Measurements from ENCODE around the gene EGLN2. TPM values are rescaled to one million over a fixed set of nuclear protein-coding genes. Genes with fewer than 3 reads are reported as not detected.
A peak's percentile ranks its signal among the peaks of the same experiment; 100 is the strongest.
"Not testable (repeated sequence)": the region's sequence is repeated elsewhere in the genome, so short reads cannot be mapped to it uniquely, and the experiment has no call there.

The EGLN2 gene
- polyA plus RNA-seq, 12 donors = 28.2 to 82.8 (median 41.5) TPM; not detected in 1

DNA sequence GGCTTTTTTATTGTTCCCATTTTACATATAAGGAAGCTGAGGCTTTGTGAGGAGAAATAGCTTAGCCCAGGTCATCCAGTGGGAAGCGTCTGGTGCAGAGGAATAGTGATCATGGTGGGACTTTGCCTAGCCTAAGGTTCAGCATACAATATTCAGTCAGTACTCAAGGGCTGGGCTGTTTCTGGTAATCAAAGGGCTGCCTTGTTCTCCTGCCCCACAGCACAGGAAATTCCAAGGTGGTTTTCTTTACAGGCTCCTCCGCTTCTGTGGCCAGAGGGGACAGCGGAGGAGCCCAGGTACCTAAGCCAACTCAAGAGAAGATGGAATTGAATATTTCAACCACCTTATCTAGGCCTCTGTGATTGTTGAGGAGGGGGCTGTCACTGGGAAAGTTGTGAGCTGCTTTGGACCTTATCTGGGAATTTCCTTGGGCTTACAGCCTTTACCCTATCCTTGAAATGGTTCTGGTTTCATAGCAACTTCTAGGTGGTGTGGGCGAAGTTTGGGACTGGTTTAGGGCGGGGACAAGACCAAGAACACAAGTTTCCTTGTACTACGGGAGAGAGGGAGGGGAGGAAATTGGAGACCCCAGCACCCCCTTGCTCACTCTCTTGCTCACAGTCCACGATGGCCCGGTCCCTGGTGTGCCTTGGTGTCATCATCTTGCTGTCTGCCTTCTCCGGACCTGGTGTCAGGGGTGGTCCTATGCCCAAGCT is 23.9 kb upstream of the EGLN2 start, which contains the start of gene MIA:
Gene MIA, plus strand, starts transcription at position 606 of the 716 bp plus-strand sequence. Its CDS starts 22 bp downstream, at position 628.
- no peak for DNase-seq

DNA sequence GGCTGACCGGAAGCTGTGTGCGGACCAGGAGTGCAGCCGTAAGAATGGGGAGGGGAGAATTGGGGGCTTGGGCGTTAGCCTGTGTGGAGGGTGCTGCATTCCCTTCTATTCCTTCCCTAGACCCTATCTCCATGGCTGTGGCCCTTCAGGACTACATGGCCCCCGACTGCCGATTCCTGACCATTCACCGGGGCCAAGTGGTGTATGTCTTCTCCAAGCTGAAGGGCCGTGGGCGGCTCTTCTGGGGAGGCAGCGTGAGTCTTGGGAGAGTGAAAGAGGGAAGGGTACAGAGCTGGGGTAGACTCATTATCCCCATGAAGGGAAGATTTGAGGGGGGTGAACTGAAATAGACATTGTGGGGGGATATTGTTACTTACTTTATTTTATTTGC is 23.4 kb upstream of the EGLN2 start:
- DNase-seq = no peak

GRCh38 chr19:40776364-40776763 is 22.6 kb upstream of the EGLN2 start:
- DNase-seq = no peak

- DNase-seq = peak; percentile 95
Observed at GRCh38 chr19:40776932-40777644, 21.9 kb upstream of the EGLN2 start.

- no peak for DNase-seq
Observed at GRCh38 chr19:40777645-40777936, 21.4 kb upstream of the EGLN2 start.

GRCh38 chr19:40777937-40778705 is 20.9 kb upstream of the EGLN2 start, which contains the start of gene RAB4B:
TSS of gene RAB4B (plus strand) at chr19:40778247. CDS start at chr19:40778376, 129 bp downstream.
- peak; percentile 100 for DNase-seq

DNA sequence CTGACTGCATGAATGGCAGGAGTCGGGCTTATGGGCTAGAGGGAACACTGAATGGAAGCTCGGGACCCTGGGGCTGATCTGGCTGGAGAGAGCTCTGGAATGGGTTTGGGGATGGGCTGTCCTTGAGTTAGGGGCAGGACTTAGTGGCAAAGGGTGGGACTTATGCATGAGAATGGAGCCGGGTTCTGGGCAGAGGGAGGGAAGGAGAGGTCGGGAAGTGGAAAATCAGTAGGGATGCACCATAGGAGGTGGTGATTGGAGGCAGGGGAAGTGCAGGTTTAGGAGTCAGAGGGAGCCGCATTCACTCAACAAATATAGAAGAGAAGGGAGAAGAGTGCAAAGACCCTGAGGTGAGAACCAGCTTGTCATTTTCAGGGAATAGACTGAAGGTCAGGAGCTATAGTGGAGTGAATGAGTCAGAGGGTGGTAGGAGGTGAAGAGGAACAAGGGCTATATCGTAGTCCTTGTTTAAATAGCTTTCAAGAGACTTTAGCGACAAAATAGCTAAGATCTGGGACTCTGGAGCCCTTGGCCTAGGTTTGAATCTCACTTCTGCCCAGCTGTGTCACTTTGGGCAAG is 20.2 kb upstream of the EGLN2 start:
- DNase-seq = no peak

- no peak for DNase-seq
Observed at GRCh38 chr19:40780582-40780981, 18.4 kb upstream of the EGLN2 start.

DNA sequence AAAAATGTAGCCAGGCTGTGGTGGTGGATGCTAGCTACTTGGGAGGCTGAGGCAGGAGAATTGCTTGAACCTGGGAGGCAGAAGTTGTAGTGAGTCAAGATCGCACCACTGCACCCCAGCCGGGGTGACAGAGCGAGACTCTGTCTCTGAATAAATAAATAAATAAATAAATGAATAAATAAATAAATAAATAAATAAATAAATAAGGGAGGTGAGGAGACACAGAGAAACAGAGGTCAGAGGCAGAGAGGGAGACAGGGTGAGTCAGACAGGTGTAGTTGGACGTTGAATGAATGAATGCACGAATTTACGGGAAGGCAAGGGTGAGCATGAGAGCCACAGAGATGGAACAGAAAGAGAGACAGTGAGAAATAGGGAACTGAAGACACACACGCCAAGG is 17.9 kb upstream of the EGLN2 start:
- DNase-seq = no peak

GRCh38 chr19:40783711-40784110 is 15.3 kb upstream of the EGLN2 start:
- DNase-seq = no peak

DNA sequence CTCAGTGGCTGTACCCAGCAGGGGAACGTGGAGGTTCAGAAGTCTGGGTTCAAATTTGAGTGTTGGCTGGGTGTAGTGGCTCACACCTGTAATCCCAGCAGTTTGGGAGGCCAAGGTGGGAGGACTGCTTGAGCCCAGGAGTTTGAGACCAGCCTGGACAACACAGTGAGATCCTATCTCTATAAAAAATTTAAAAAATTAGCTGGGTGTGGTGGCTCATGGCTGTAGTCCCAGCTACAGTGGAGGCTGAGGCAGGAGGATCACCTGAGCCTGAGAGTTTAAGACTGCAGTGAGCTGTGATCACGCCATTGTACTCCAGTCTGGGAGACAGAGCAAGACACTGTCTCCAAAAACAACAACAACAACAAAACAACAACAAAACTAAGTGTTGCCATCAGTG is 14.8 kb upstream of the EGLN2 start:
- not testable (repeated sequence) for DNase-seq

GRCh38 chr19:40785526-40785925 is 13.5 kb upstream of the EGLN2 start:
- no peak for DNase-seq

DNA sequence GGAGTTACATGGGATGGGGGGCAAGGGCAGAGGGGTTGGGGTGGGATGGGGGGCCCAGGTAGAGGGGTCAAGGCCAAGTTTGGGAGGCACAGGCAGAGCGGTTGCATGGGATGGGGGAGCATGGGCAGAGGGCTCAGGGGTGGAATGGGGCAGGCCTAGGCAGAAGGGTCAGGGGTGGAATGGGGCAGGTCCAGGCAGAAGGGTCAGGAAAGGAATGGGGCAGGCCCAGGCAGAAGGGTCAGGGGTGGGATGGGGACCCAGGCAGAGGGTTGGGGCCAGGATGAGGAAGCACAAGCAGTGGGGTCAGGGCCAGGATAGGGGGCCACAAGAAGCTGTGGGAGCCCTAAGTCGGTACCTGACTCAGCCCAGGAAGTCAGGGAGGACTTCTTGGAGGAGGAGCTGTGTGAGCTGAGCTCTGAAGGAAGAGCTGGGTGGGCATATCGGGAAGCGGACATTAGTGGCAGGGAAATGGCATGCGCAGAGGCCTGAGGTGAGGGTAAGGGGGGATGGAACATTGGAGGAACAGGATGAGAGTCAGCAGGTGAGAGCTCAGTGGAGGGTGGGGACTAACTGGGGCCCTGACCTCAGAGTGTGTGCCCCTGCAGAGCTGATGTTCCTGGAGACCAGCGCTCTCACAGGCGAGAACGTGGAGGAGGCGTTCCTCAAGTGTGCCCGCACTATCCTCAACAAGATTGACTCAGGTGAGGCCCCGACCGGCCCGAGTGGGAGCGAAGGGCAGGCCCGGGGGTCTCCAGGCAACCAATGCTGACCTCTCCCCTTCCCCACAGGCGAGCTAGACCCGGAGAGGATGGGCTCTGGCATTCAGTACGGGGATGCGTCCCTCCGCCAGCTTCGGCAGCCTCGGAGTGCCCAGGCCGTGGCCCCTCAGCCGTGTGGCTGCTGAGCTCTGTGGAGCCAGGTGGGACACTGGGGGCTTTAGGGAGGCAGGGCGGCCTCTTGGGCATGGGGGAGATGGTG is 12.6 kb upstream of the EGLN2 start:
- no peak for DNase-seq

GRCh38 chr19:40791349-40791748 is 7.6 kb upstream of the EGLN2 start:
- no peak for DNase-seq

DNA sequence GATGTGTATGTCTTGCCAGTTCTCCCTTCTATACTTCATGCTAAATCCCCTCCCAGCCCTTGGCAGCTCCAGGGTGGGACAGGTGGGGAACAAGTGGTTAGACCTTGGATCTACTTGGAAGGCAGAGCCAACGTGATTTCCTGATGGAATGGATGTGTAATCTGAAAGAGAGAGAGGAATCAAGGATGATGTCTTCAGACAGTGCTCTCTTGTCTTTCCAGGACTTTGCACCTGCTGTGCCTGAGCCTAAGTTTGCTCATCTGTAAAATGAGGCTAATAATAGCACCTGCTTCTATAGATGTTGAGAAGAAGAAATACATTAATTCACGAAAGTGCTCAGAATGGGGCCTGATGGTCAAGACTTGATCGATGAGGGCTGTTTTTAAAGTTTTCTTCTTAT is 7.0 kb upstream of the EGLN2 start:
- no peak for DNase-seq

DNA sequence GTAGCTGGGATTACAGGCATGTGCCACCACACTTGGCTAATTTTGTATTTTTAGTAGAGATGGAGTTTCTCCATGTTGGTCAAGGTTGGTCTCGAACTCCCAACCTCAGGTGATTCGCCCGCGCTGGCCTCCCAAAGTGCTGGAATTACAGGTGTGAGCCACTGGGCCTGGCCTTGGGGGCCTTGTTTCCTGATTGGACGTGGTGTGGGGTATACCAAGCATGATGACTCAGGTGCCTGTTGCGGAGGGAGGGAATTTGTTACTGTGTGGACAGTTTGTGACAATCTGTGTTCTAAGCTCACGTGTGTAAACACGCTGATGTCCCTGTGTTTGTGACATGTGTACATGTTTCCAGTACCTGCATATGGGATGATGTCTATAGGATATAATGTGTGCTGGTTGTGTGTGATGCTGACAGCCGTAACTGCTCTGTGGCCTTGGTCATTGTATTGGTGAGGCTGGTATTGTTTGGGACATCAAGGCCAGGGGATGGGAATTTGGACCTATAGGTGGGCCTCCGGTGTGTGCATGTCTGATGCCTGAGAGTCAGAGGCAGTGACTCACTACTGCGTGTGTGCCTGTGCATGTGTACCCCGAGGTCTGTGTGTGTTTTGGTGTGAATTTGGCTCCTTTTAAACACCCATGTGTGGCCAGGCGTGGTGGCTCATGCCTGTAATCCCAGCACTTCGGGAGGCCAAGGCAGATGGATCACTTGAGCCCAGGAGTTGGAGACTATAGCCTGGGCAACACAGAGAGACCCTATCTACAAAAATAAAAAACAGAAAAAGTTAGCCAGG is 1.6 kb upstream of the EGLN2 start:
- DNase-seq = no peak

GRCh38 chr19:40797963-40798682 is 868 bp upstream of the EGLN2 start:
- no peak for DNase-seq

DNA sequence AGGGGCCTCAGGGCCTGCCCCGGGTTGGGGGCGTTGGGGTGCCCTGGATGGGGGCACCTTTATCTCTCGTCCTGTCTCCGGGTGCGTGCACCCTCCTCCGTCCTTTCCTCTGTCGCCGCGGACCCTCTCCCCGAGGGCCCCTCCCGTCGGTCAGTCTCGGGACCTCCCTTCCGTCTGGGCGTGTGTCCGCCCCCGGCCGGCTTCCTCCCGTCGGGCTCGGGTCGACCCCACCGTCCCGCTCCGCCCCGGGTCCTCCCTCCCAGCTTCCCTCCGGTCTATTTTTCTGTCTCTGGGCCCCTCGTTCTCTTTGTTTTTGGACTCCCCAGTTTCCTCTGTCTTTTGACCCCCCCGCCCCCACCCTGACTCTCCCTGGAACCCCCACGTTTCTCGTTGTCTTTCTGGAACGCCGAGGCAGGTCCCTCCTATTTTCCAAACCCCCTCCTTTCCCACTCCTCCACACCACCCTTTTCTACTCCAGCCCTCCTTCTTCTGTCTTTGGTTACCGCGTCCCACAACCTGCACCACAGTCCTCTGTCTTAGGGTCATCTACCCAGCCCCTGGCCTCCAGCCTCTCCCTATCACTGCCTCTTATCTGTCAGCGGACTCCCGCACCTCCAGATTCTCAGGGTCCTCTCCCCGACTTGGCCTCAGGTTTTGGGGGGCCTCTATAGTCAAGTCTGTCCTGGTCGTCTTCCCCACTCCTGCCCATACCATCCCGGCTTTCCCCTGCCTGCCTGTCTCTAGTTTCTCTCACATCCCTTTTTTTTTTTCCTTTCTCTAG is 757 bp downstream of the EGLN2 start:
- no peak for DNase-seq
